Umbilical cord (tissue), 2 donors: ENCODE results near the gene GREB1L. TPM values are rescaled to one million over a fixed set of nuclear protein-coding genes. Genes with fewer than 3 reads are reported as not detected.
"Not testable (repeated sequence)": the region's sequence is repeated elsewhere in the genome, so short reads cannot be mapped to it uniquely, and the experiment has no call there.

Source experiments
- DNase-seq: peaks from one replicate; pipeline ENCODE4 v3.0.0-alpha.2; 2015; ENCODE audit warnings: low spot score
- total RNA-seq: library from RNA; depleted of rRNA; stranded (reverse); fragments of >200 nt; gene quantifications from one replicate; pipeline ENCODE4 v1.2.3, GENCODE V29; 2014; ENCODE audit warnings: low replicate concordance; ENCODE audit not compliant: insufficient read depth

The GREB1L gene
- total RNA-seq, 1 donor from 2014 or later = 14.9 TPM

GRCh38 chr18:21364471-21364870 is 122.4 kb downstream of the GREB1L start:
- DNase-seq = no peak

- no peak for DNase-seq
These were observed 124.9 kb downstream of the GREB1L start for GRCh38 chr18:21366896-21367295.

- no peak for DNase-seq
These were observed 127.1 kb downstream of the GREB1L start for GRCh38 chr18:21369146-21369545.

GRCh38 chr18:21369597-21369996 is 127.6 kb downstream of the GREB1L start:
- not testable (repeated sequence) for DNase-seq

- no peak for DNase-seq
These were observed 141.0 kb downstream of the GREB1L start for GRCh38 chr18:21383031-21383430.

GRCh38 chr18:21386523-21387240 is 144.7 kb downstream of the GREB1L start:
- no peak for DNase-seq

- no peak for DNase-seq
These were observed 145.9 kb downstream of the GREB1L start for GRCh38 chr18:21387886-21388285.

GRCh38 chr18:21389283-21389682 is 147.3 kb downstream of the GREB1L start:
- DNase-seq = no peak

- no peak for DNase-seq
These were observed 147.9 kb downstream of the GREB1L start for GRCh38 chr18:21389903-21390302.

- DNase-seq = no peak
These were observed 149.1 kb downstream of the GREB1L start for GRCh38 chr18:21391074-21391673.

GRCh38 chr18:21393986-21394385 is 152.0 kb downstream of the GREB1L start:
- no peak for DNase-seq

GRCh38 chr18:21398121-21398520 is 156.1 kb downstream of the GREB1L start:
- DNase-seq = no peak

- no peak for DNase-seq
These were observed 160.2 kb downstream of the GREB1L start for GRCh38 chr18:21402272-21402671.

- no peak for DNase-seq
These were observed 162.4 kb downstream of the GREB1L start for GRCh38 chr18:21404426-21404825.

GRCh38 chr18:21406116-21406515 is 164.1 kb downstream of the GREB1L start:
- no peak for DNase-seq

GRCh38 chr18:21408681-21409080 is 166.6 kb downstream of the GREB1L start:
- no peak for DNase-seq

- no peak for DNase-seq
These were observed 191.4 kb downstream of the GREB1L start for GRCh38 chr18:21433436-21433835.

- DNase-seq = no peak
These were observed 197.4 kb downstream of the GREB1L start for GRCh38 chr18:21439431-21439846.

GRCh38 chr18:21441670-21442069 is 199.6 kb downstream of the GREB1L start:
- no peak for DNase-seq

GRCh38 chr18:21443776-21444464 is 201.9 kb downstream of the GREB1L start:
- no peak for DNase-seq

- peak; percentile 65 for DNase-seq
These were observed 202.6 kb downstream of the GREB1L start for GRCh38 chr18:21444465-21445212.

- DNase-seq = no peak
These were observed 206.3 kb downstream of the GREB1L start for GRCh38 chr18:21448299-21448698.
